H9 (cell line): ENCODE results near the gene SGCD. TPM values are rescaled to one million over a fixed set of nuclear protein-coding genes. Genes with fewer than 3 reads are reported as not detected.

ENCODE experiments used
- DNase-seq: peaks from one replicate; pipeline ENCODE4 v3.0.0-alpha.2; 2017
- H2AFZ ChIP-seq: one replicate; pipeline ENCODE4 v1.6.1; 2013; ENCODE audit warnings: mild to moderate bottlenecking, low read length, control low read depth, moderate library complexity
- H2AK5ac ChIP-seq: 2 replicates; pipeline ENCODE4 v1.6.1; 2013; ENCODE audit warnings: low read length, control low read depth, mixed read lengths; ENCODE audit not compliant: insufficient read length
- H2BK120ac ChIP-seq: one replicate; pipeline ENCODE4 v1.6.1; 2013; ENCODE audit warnings: low read depth, mild to moderate bottlenecking, low read length, control low read depth, inconsistent platforms; ENCODE audit not compliant: poor library complexity, severe bottlenecking
- H2BK12ac ChIP-seq: 2 replicates; pipeline ENCODE4 v1.6.1; 2013; ENCODE audit warnings: low read length, control low read depth, mixed read lengths, low read depth; ENCODE audit not compliant: insufficient read length
- H2BK15ac ChIP-seq: 2 replicates; pipeline ENCODE4 v1.6.1; 2013; ENCODE audit warnings: low read depth, low read length, control low read depth
- H2BK20ac ChIP-seq: one replicate; pipeline ENCODE4 v1.6.1; 2013; ENCODE audit warnings: low read depth, mild to moderate bottlenecking, low read length, control low read depth, inconsistent platforms; ENCODE audit not compliant: poor library complexity, severe bottlenecking
- H2BK5ac ChIP-seq: 2 replicates; pipeline ENCODE4 v1.6.1; 2013; ENCODE audit warnings: low read length, control low read depth, mixed read lengths; ENCODE audit not compliant: insufficient read length
- H3K14ac ChIP-seq: 2 replicates; pipeline ENCODE4 v1.6.1; 2013; ENCODE audit warnings: low read length, control low read depth; ENCODE audit not compliant: insufficient read depth
- H3K18ac ChIP-seq: 2 replicates; pipeline ENCODE4 v1.6.1; 2013; ENCODE audit warnings: low read depth, mild to moderate bottlenecking, mixed read lengths, low read length, control low read depth; ENCODE audit not compliant: insufficient read length
- H3K23ac ChIP-seq: 2 replicates; pipeline ENCODE4 v1.6.1; 2013; ENCODE audit warnings: low read length, control low read depth, mixed read lengths, low read depth; ENCODE audit not compliant: insufficient read length
- H3K23me2 ChIP-seq: 2 replicates; pipeline ENCODE4 v1.6.1; 2013; ENCODE audit warnings: low read depth, mild to moderate bottlenecking, mixed read lengths, low read length, control low read depth; ENCODE audit not compliant: insufficient read length, poor library complexity, severe bottlenecking
- H3K27ac ChIP-seq: 2 replicates; pipeline ENCODE4 v1.5.1; 2013; ENCODE audit warnings: low read length, control low read depth, mixed read lengths, low read depth; ENCODE audit not compliant: insufficient read length
- H3K27me3 ChIP-seq: 2 replicates; pipeline ENCODE4 v1.6.1; 2013; ENCODE audit warnings: low read length, control low read depth, inconsistent platforms; ENCODE audit not compliant: insufficient read depth
- H3K4ac ChIP-seq: 2 replicates; pipeline ENCODE4 v1.6.1; 2013; ENCODE audit warnings: low read depth, mild to moderate bottlenecking, control low read depth, inconsistent platforms, low read length, moderate library complexity
- H3K4me1 ChIP-seq: 2 replicates; pipeline ENCODE4 v1.6.1; 2013; ENCODE audit warnings: low read length, control low read depth, inconsistent platforms; ENCODE audit not compliant: insufficient read depth
- H3K4me2 ChIP-seq: 2 replicates; pipeline ENCODE4 v1.6.1; 2013; ENCODE audit warnings: low read length, control low read depth, mixed read lengths; ENCODE audit not compliant: insufficient read length, insufficient read depth
- H3K56ac ChIP-seq: 2 replicates; pipeline ENCODE4 v1.6.1; 2013; ENCODE audit warnings: low read depth, mild to moderate bottlenecking, mixed read lengths, low read length, control low read depth; ENCODE audit not compliant: insufficient read length
- H3K79me1 ChIP-seq: 2 replicates; pipeline ENCODE4 v1.6.1; 2013; ENCODE audit warnings: low read depth, mild to moderate bottlenecking, moderate library complexity, low read length, control low read depth, inconsistent platforms; ENCODE audit not compliant: insufficient read depth, poor library complexity, severe bottlenecking
- H3K79me2 ChIP-seq: 2 replicates; pipeline ENCODE4 v1.6.1; 2013; ENCODE audit warnings: low read length, control low read depth, inconsistent platforms; ENCODE audit not compliant: insufficient read depth
- H3K9ac ChIP-seq: 2 replicates; pipeline ENCODE4 v1.6.1; 2013; ENCODE audit warnings: low read length, control low read depth, mixed read lengths; ENCODE audit not compliant: insufficient read length; ENCODE audit errors: extremely low read depth
- H3K9me3 ChIP-seq: one replicate; pipeline ENCODE4 v1.6.1; 2013; ENCODE audit warnings: low read depth, low read length, inconsistent platforms; ENCODE audit not compliant: control insufficient read depth
- H3T11ph ChIP-seq: one replicate; pipeline ENCODE4 v1.6.1; 2013; ENCODE audit warnings: mild to moderate bottlenecking, low read length, control low read depth, inconsistent platforms
- H4K20me1 ChIP-seq: one replicate; pipeline ENCODE4 v1.6.1; 2013; ENCODE audit not compliant: control insufficient read depth, insufficient read length, insufficient read depth
- H4K5ac ChIP-seq: 2 replicates; pipeline ENCODE4 v1.6.1; 2013; ENCODE audit warnings: low read depth, mild to moderate bottlenecking, mixed read lengths, low read length, control low read depth; ENCODE audit not compliant: insufficient read length
- H4K8ac ChIP-seq: replicated peaks from 2 replicates; pipeline ENCODE4 v1.6.1; 2013; ENCODE audit warnings: low read length, control low read depth, mixed read lengths, low read depth; ENCODE audit not compliant: insufficient read length
- H4K91ac ChIP-seq: 2 replicates; pipeline ENCODE4 v1.6.1; 2013; ENCODE audit warnings: low read depth, mild to moderate bottlenecking, moderate library complexity, mixed read lengths, low read length, control low read depth; ENCODE audit not compliant: insufficient read length
- H3K27ac Mint-ChIP-seq, 3 experiments: 2 replicates in 2 of 3; 3 replicates in 1 of 3; pipeline ENCODE4 v1.8.0; 2020 to 2021; ENCODE audit warnings: mixed read lengths in 3 of 3, mild to moderate bottlenecking in 1 of 3, moderate library complexity in 1 of 3
- H3K27me3 Mint-ChIP-seq: 2 replicates; pipeline ENCODE4 v1.8.0; 2021; ENCODE audit warnings: low read depth, mild to moderate bottlenecking, moderate library complexity, mixed read lengths
- H3K36me3 Mint-ChIP-seq, 3 experiments: 2 replicates in 2 of 3; 3 replicates in 1 of 3; pipeline ENCODE4 v1.8.0; 2020 to 2021; ENCODE audit warnings: low read depth in 3 of 3, mixed read lengths in 3 of 3; ENCODE audit not compliant: insufficient read depth in 1 of 3
- H3K4me1 Mint-ChIP-seq, 2 experiments: 2 replicates each; pipeline ENCODE4 v1.8.0; 2020; ENCODE audit warnings: mixed read lengths in 2 of 2
- H3K4me3 Mint-ChIP-seq, 2 experiments: 2 replicates in 1 of 2; 3 replicates in 1 of 2; pipeline ENCODE4 v1.8.0; 2020 to 2021; ENCODE audit warnings: mild to moderate bottlenecking in 2 of 2, mixed read lengths in 2 of 2, moderate library complexity in 1 of 2
- H3K9me3 Mint-ChIP-seq, 2 experiments: 2 replicates in 1 of 2; 3 replicates in 1 of 2; pipeline ENCODE4 v1.8.0; 2020; ENCODE audit warnings: mild to moderate bottlenecking in 2 of 2, mixed read lengths in 2 of 2, moderate library complexity in 1 of 2
- WGBS: extraction: QIAGEN DNeasy Blood & Tissue Kit; methylation state at CpG from one replicate; pipeline ENCODE4 v1.1.7; 2013; ENCODE audit warnings: missing lambda C conversion rate, low lambda C conversion rate, mixed read lengths; ENCODE audit not compliant: insufficient read length; ENCODE audit errors: extremely low coverage; 5-methylcytosine and 5-hydroxymethylcytosine counted together
- total RNA-seq: library from RNA; stranded (reverse); gene quantifications from 2 replicates; pipeline ENCODE4 v1.2.1, GENCODE V29; 2021
- TF ChIP-seq, protein P1 (sequence below): fragments of 200-600 bp; sonication (generic); conservative IDR thresholded peaks from 3 replicates; pipeline ENCODE4 v1.8.0; 2021; ENCODE audit warnings: antibody characterized with exemption, mild to moderate bottlenecking

Gene SGCD
- total RNA-seq, 1 experiment from 2014 or later: 0.11 TPM

GRCh38 chr5:156471893-156472292 lies 144.9 kb downstream of the SGCD start:
- Histone ChIP-seq H3K9ac (no peak overlapping the region), H3K27ac (no peak overlapping the region), H2AK5ac (no peak overlapping the region), H4K8ac (no peak overlapping the region), H3K56ac (no peak overlapping the region), H3K18ac (no peak overlapping the region), H3K4ac (no peak overlapping the region), H3K23me2 (no peaks in the 10 kb centered on the region), H3K9me3 (no peaks in the 10 kb centered on the region), H3K23ac (no peak overlapping the region), H2AFZ (no peak overlapping the region), H4K5ac (no peak overlapping the region), H3K79me1 (no peaks in the 10 kb centered on the region), H2BK15ac (no peak overlapping the region), H3K14ac (no peak overlapping the region), H4K91ac (no peak overlapping the region), H3K79me2 (no peaks in the 10 kb centered on the region), H3K4me2 (no peak overlapping the region), H3K27me3 (no peaks in the 10 kb centered on the region), H2BK12ac (no peak overlapping the region), H4K20me1 (no peaks in the 10 kb centered on the region), H2BK20ac (no peak overlapping the region), H3T11ph (no peak overlapping the region), H2BK120ac (no peak overlapping the region), H3K4me1 (no peaks in the 10 kb centered on the region), H2BK5ac (no peak overlapping the region)
- Mint-ChIP-seq H3K36me3 (no peaks in the 10 kb centered on the region), H3K4me1 (peaks cover 14 to 17% of the 10 kb centered on the region in 2 experiments), H3K27ac (no peak overlapping the region), H3K9me3 (no peaks in the 10 kb centered on the region), H3K27me3 (no peaks in the 10 kb centered on the region), H3K4me3 (no peak overlapping the region)
- no peak for DNase-seq
- no CpG with 5 or more reads among the region's 3 CpGs for WGBS
- TF ChIP-seq, protein P1, sequence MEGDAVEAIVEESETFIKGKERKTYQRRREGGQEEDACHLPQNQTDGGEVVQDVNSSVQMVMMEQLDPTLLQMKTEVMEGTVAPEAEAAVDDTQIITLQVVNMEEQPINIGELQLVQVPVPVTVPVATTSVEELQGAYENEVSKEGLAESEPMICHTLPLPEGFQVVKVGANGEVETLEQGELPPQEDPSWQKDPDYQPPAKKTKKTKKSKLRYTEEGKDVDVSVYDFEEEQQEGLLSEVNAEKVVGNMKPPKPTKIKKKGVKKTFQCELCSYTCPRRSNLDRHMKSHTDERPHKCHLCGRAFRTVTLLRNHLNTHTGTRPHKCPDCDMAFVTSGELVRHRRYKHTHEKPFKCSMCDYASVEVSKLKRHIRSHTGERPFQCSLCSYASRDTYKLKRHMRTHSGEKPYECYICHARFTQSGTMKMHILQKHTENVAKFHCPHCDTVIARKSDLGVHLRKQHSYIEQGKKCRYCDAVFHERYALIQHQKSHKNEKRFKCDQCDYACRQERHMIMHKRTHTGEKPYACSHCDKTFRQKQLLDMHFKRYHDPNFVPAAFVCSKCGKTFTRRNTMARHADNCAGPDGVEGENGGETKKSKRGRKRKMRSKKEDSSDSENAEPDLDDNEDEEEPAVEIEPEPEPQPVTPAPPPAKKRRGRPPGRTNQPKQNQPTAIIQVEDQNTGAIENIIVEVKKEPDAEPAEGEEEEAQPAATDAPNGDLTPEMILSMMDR: no peak
